Esophagus (tissue), 2 donors: ENCODE results near the gene SLC26A1. TPM values are rescaled to one million over a fixed set of nuclear protein-coding genes. Genes with fewer than 3 reads are reported as not detected.

Experiments
- H3K27ac ChIP-seq, 2 donors: one replicate each; pipeline ENCODE4 v1.5.1; 2013; ENCODE audit warnings: low read depth in 2 of 2, mild to moderate bottlenecking in 2 of 2, inconsistent platforms in 1 of 2, low read length in 1 of 2, moderate library complexity in 1 of 2
- H3K27me3 ChIP-seq, 2 donors: one replicate each; pipeline ENCODE4 v1.6.1; 2013; ENCODE audit warnings: low read length in 2 of 2, control low read depth in 1 of 2, mild to moderate bottlenecking in 1 of 2; ENCODE audit not compliant: insufficient read depth in 2 of 2, control insufficient read depth in 1 of 2
- H3K36me3 ChIP-seq, 2 donors: one replicate each; pipeline ENCODE4 v1.6.1; 2013; ENCODE audit warnings: low read length in 1 of 2; ENCODE audit not compliant: control insufficient read depth in 2 of 2, insufficient read depth in 2 of 2
- H3K4me1 ChIP-seq, 2 donors: one replicate each; pipeline ENCODE4 v1.6.1; 2013; ENCODE audit warnings: low read length in 1 of 2; ENCODE audit not compliant: control insufficient read depth in 2 of 2, insufficient read depth in 2 of 2
- H3K4me3 ChIP-seq, 2 donors: one replicate each; pipeline ENCODE4 v1.5.1; 2013; ENCODE audit warnings: low read length in 2 of 2, mild to moderate bottlenecking in 2 of 2, low read depth in 1 of 2, moderate library complexity in 1 of 2
- H3K9me3 ChIP-seq, 2 donors: one replicate each; pipeline ENCODE4 v1.6.1; 2013; ENCODE audit warnings: mild to moderate bottlenecking in 2 of 2, low read depth in 1 of 2, low read length in 1 of 2, moderate library complexity in 1 of 2; ENCODE audit not compliant: control insufficient read depth in 2 of 2, insufficient read depth in 1 of 2
- WGBS, 2 donors: extraction: QIAGEN DNeasy Blood & Tissue Kit; methylation state at CpG; one replicate each; pipeline ENCODE4 v1.1.7; 2013; 5-methylcytosine and 5-hydroxymethylcytosine counted together
- polyA plus RNA-seq, 2 donors: library from polyadenylated mRNA; stranded (reverse); fragments of 200-250 nt; gene quantifications; one replicate each; pipeline ENCODE4 v1.2.3, GENCODE V29; 2013
- donor health status: healthy with polysubstance abuse.
- donor health status: Bipolar disorder and iron deficiency.

The SLC26A1 gene
- polyA plus RNA-seq, 2 donors: 0.09 to 0.49 TPM

DNA sequence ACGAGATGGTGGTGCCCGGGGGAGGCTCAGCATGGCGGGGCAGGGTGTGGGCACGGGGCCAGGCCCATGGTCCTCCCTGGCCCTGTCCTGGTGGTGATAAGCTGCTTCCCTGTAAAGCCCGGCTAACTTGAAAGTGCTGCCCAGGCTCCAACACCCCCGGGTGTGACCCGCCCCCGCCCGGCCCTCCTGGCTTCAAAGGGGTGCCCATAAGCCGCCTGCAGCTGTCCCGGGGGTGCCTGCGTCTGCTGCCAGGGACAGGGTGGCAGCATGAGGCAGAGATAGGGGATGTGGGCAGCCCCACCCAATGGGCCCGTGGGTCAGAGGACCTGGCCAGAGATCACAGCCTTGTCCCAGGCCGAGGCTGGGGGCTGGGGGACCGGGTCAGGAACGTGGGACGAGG is 36.3 kb upstream of the SLC26A1 start:
- H3K9me3 ChIP-seq: peaks cover 0 to 3% of the 10 kb centered on the region in 2 donors
- H3K36me3 ChIP-seq: peaks cover 0 to 4% of the 10 kb centered on the region in 2 donors
- WGBS, 2 donors: 44 to 47% methylated on average over 17 of the region's 17 CpGs
- peaks cover 0 to 7% of the 10 kb centered on the region in 2 donors for H3K4me1 ChIP-seq
- H3K27me3 ChIP-seq: peaks cover 0 to 3% of the 10 kb centered on the region in 2 donors
- no peak overlapping the region for H3K4me3 ChIP-seq
- H3K27ac ChIP-seq: no peak overlapping the region

DNA sequence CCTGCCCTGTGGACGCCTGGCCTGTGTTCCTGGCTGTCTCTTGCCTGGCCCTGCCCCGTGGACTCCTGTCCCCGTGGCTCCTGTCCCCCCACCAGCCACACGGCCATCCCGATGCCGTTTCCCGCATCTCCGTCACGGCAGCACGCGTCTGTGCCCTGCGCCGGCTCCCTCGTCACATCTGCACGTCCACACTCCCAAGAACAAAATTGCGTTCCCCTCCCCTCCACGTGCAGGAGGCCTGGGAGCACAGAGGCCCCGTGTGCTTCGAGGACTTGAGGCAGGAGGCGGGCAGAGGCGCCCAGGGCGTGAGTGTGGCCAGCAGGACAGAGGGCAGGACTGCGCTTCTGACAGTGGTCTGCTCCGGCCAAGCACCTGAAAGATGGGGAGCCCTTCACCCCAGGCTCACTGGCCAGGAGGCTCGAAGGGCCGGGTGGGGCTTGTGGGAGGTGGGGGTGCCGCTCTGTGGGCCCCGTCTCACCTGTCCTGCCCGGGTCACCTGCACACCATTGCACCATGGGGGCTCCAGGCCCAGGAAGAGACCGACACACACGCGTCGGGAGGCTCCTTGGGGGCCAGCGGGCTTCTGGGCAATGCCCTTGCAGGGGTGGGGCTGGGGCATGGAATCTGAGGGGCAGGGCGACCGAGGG is 35.5 kb upstream of the SLC26A1 start:
- H3K36me3 ChIP-seq: peaks cover 0 to 8% of the 10 kb centered on the region in 2 donors
- H3K27me3 ChIP-seq: peaks cover 0 to 3% of the 10 kb centered on the region in 2 donors
- H3K4me1 ChIP-seq: peaks cover 0 to 7% of the 10 kb centered on the region in 2 donors
- peaks cover 0 to 3% of the 10 kb centered on the region in 2 donors for H3K9me3 ChIP-seq
- H3K4me3 ChIP-seq: no peak overlapping the region
- no peak overlapping the region for H3K27ac ChIP-seq
- 71 to 77% methylated on average over 32 to 36 of the region's 36 CpGs for WGBS, 2 donors

DNA sequence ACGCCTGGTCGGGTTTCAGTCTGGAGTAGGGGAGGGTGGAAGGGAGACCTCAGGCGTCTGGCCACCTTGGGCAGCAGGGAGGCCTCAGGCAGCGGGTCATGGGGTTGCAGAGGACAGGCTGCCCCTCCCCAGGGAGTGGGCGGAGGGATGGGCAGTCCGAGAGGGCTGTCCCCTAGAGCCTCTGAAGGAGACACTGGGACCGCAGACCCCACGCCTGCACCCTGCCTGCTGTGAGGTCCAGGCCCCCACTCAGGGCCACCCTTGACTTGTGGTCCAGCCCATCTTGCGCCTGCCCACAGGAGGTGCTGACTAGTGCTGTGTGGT is 34.7 kb upstream of the SLC26A1 start:
- 47 to 65% methylated on average over 7 to 9 of the region's 9 CpGs for WGBS, 2 donors
- peaks cover 0 to 3% of the 10 kb centered on the region in 2 donors for H3K27me3 ChIP-seq
- no peak overlapping the region for H3K27ac ChIP-seq
- peaks cover 0 to 8% of the 10 kb centered on the region in 2 donors for H3K36me3 ChIP-seq
- H3K9me3 ChIP-seq: peaks cover 0 to 3% of the 10 kb centered on the region in 2 donors
- H3K4me3 ChIP-seq: no peak overlapping the region
- H3K4me1 ChIP-seq: peaks cover 0 to 7% of the 10 kb centered on the region in 2 donors

DNA sequence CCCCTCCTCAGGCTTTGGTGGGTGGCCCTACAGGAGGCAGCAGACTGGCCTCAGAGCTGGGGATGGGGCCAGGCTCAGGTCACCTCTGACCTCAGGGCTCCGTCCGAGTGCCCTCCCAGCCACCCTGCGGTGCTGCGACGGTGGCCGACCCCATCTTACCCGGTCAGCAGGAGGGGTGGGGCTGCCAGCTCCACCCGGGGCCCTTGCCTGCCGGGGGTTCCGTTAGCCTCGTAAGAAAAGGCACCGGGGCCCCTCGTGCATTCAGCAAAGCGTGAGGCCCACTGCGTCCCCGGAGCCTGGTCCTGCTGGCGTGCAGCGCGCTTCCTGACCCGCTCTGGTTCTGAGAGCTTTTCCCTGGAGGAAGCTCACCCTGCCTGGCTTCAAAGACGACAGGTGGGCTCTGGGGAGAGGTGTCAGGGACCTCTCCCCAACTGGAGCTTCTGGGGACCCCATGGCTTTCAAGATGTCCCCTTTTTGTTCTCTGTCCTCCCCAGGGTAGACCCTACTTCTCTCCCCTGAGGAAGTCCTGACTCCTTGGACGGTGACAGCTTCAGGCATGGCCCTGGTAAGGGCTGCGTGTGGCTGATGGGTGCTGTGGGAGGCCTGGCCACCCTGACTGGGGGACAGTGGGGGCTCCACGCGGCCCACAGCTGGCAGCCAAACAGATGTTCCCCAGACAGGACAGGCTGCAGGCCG is 34.2 kb upstream of the SLC26A1 start:
- Histone ChIP-seq H3K9me3 (peaks cover 0 to 3% of the 10 kb centered on the region in 2 donors), H3K4me1 (peaks cover 0 to 7% of the 10 kb centered on the region in 2 donors), H3K27ac (no peak overlapping the region), H3K27me3 (no peaks in the 10 kb centered on the region), H3K36me3 (peaks cover 0 to 8% of the 10 kb centered on the region in 2 donors), H3K4me3 (no peak overlapping the region)
- 65 to 73% methylated on average over 26 of the region's 26 CpGs for WGBS, 2 donors

DNA sequence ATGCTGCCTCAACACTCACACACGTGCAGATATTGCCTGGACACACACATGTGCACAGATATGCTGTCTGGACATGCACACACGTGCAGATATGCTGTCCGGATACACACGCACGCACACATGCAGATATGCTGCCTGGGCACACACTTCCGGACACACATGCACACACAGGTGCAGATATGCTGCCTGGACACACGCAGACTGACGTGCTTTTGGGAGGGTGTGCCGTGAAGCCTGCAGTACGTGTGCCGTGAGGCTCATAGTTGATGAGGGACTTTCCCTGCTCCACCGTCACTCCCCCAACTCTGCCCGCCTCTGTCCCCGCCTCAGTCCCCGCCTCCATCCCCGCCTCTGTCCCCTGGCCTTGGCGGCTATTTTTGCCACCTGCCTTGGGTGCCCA is 32.9 kb upstream of the SLC26A1 start:
- H3K27ac ChIP-seq: no peak overlapping the region
- H3K9me3 ChIP-seq: peaks cover 0 to 3% of the 10 kb centered on the region in 2 donors
- H3K36me3 ChIP-seq: peaks cover 0 to 8% of the 10 kb centered on the region in 2 donors
- H3K27me3 ChIP-seq: no peaks in the 10 kb centered on the region
- 28 to 35% methylated on average over 17 of the region's 17 CpGs for WGBS, 2 donors
- H3K4me1 ChIP-seq: peaks cover 0 to 7% of the 10 kb centered on the region in 2 donors
- H3K4me3 ChIP-seq: no peak overlapping the region

DNA sequence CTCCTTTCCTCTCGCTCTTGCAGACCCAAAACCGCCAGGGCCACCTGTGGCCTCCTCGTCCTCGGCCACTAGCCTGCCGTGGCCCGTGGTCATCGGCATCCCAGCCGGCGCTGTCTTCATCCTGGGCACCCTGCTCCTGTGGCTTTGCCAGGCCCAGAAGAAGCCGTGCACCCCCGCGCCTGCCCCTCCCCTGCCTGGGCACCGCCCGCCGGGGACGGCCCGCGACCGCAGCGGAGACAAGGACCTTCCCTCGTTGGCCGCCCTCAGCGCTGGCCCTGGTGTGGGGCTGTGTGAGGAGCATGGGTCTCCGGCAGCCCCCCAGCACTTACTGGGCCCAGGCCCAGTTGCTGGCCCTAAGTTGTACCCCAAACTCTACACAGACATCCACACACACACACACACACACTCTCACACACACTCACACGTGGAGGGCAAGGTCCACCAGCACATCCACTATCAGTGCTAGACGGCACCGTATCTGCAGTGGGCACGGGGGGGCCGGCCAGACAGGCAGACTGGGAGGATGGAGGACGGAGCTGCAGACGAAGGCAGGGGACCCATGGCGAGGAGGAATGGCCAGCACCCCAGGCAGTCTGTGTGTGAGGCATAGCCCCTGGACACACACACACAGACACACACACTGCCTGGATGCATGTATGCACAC is 31.8 kb upstream of the SLC26A1 start:
- whole genome bisulfite sequencing, 2 donors: 83 to 93% methylated on average over 31 to 32 of the region's 32 CpGs
- no peaks in the 10 kb centered on the region for H3K9me3 ChIP-seq
- H3K4me3 ChIP-seq: no peak overlapping the region
- H3K27me3 ChIP-seq: no peaks in the 10 kb centered on the region
- peaks cover 0 to 8% of the 10 kb centered on the region in 2 donors for H3K36me3 ChIP-seq
- no peak overlapping the region for H3K27ac ChIP-seq
- peaks cover 0 to 7% of the 10 kb centered on the region in 2 donors for H3K4me1 ChIP-seq

DNA sequence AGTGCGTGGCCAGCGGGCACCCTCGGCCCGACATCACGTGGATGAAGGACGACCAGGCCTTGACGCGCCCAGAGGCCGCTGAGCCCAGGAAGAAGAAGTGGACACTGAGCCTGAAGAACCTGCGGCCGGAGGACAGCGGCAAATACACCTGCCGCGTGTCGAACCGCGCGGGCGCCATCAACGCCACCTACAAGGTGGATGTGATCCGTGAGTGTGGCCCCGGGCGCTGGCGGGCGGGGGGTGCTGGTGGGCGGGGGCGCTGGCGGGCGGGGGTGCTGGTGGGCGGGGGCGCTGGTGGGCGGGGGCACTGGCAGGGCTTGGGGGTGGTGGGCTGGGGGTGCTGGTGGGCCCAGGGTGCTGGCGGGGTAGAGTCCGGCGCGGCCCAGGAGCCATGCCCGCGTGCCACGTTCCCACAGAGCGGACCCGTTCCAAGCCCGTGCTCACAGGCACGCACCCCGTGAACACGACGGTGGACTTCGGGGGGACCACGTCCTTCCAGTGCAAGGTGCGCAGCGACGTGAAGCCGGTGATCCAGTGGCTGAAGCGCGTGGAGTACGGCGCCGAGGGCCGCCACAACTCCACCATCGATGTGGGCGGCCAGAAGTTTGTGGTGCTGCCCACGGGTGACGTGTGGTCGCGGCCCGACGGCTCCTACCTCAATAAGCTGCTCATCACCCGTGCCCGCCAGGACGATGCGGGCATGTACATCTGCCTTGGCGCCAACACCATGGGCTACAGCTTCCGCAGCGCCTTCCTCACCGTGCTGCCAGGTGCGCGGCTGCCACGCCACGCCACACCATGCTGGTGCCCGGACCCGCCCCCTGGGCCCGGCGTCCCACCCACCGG is 30.9 kb upstream of the SLC26A1 start:
- WGBS, 2 donors: 97% methylated on average over 72 to 83 of the region's 83 CpGs
- Histone ChIP-seq H3K27me3 (no peaks in the 10 kb centered on the region), H3K4me1 (peaks cover 0 to 7% of the 10 kb centered on the region in 2 donors), H3K4me3 (no peak overlapping the region), H3K27ac (no peak overlapping the region), H3K9me3 (no peaks in the 10 kb centered on the region), H3K36me3 (peaks cover 0 to 8% of the 10 kb centered on the region in 2 donors)

DNA sequence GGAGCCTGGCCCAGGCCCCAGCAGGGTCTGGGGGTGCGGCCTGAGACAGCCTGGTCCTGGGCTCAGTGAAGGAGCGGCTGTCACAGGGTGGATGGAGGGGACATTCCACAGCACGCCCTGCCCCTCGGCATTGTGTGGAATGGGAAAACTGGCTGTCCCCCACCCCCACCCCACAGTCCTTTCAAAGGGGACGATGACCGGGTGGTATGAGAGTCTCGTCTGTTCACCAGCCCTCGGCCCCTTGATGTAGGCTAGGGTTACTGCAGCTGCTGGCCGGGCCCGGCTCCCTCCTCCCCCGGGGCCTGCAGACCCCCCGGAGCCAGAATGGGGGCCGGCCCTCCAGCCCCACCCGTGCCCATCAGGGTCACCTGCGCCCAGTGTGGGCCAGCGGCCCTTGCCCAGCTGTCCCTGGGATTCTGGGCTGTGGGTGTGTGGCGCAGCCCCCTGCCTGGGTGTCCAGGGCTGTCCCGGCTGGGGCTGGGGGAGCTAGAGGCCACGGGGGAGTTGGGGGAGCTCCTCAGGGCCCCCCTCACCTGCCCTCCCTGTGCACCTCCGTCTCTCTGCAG is 30.0 kb upstream of the SLC26A1 start:
- Histone ChIP-seq H3K4me3 (no peak overlapping the region), H3K9me3 (no peaks in the 10 kb centered on the region), H3K27ac (no peak overlapping the region), H3K27me3 (no peaks in the 10 kb centered on the region), H3K4me1 (peaks cover 0 to 7% of the 10 kb centered on the region in 2 donors), H3K36me3 (peaks cover 0 to 8% of the 10 kb centered on the region in 2 donors)
- WGBS, 2 donors: 93 to 96% methylated on average over 16 to 20 of the region's 20 CpGs

DNA sequence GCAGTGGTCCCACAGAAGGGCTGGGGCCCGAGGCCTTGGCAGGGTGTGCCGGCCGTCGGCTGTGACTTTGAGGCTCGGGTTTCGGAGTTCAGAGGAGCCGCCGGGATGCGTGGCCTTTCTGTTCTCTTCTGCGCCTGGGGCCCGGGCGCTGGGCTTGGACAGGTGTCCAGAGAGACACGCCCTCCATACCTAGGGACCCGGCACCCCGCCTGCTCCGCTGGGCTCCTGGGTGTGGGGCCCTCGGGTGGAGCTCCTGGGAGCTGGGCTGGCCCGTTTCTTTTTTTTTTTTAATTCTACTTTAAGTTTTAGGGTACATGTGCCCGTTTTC is 29.5 kb upstream of the SLC26A1 start:
- WGBS, 2 donors: 65 to 74% methylated on average over 19 of the region's 19 CpGs
- peaks cover 0 to 7% of the 10 kb centered on the region in 2 donors for H3K4me1 ChIP-seq
- H3K36me3 ChIP-seq: peaks cover 0 to 8% of the 10 kb centered on the region in 2 donors

More for the DNA sequence above, 29.5 kb upstream of the SLC26A1 start:
- H3K27me3 ChIP-seq: no peaks in the 10 kb centered on the region
- no peak overlapping the region for H3K27ac ChIP-seq
- H3K9me3 ChIP-seq: no peaks in the 10 kb centered on the region
- H3K4me3 ChIP-seq: no peak overlapping the region
